Measurements from ENCODE around the gene GRAMD1A.

GRAMD1A gene

GRCh38 chr19:34999498-35000337 is at the start of gene GRAMD1A (continued):
- TF ChIP-seq ZBTB26 (tag by site-specific recombination; optimal IDR thresholded peaks at IDR 0.05), result peak; percentile 37
- TF ChIP-seq ZNF23 (tag by site-specific recombination; IDR thresholded peaks at IDR 0.05; ENCODE audit: borderline replicate concordance), result no peak
- TF ChIP-seq ZNF664 (tag by site-specific recombination; IDR thresholded peaks at IDR 0.05), result 0 out of 2 replicates have a peak, but pooled peaks have one; percentile 21
- no peak for TF ChIP-seq ZNF169 (tag by site-specific recombination; IDR thresholded peaks at IDR 0.05)
- no peak for TF ChIP-seq ZNF433 (tag by site-specific recombination; IDR thresholded peaks at IDR 0.05; ENCODE audit: low read depth)
- TF ChIP-seq YY2 (tag by site-specific recombination; IDR thresholded peaks at IDR 0.05), result no peak
- TF ChIP-seq KLF1 (tag by site-specific recombination; IDR thresholded peaks at IDR 0.05), result peak; percentile 90
- no peak for TF ChIP-seq ZNF140 (tag by site-specific recombination; IDR thresholded peaks at IDR 0.05)
- no peak for TF ChIP-seq ZNF223 (tag by site-specific recombination; IDR thresholded peaks at IDR 0.05)
- TF ChIP-seq ZNF670 (tag by site-specific recombination; IDR thresholded peaks at IDR 0.05; ENCODE audit: low read depth), result no peak
- TF ChIP-seq ZNF404 (tag by site-specific recombination; IDR thresholded peaks at IDR 0.05), result no peak
- no peak for TF ChIP-seq ZNF132 (tag by site-specific recombination; IDR thresholded peaks at IDR 0.05; ENCODE audit: borderline replicate concordance)
- peak; percentile 61 for TF ChIP-seq ZBTB8A (tag by site-specific recombination; IDR thresholded peaks at IDR 0.05)
- TF ChIP-seq ZFHX2 (tag by site-specific recombination; conservative IDR thresholded peaks at IDR 0.05), result peak; percentile 80
- TF ChIP-seq ZSCAN18 (tag by site-specific recombination; IDR thresholded peaks at IDR 0.05), result peak; percentile 48; the same call in 1 of the 2 replicates
- TF ChIP-seq ZBTB11 (tag by site-specific recombination; conservative IDR thresholded peaks at IDR 0.05; ENCODE audit: low read depth), result peak; percentile 93
- TF ChIP-seq, protein P1, sequence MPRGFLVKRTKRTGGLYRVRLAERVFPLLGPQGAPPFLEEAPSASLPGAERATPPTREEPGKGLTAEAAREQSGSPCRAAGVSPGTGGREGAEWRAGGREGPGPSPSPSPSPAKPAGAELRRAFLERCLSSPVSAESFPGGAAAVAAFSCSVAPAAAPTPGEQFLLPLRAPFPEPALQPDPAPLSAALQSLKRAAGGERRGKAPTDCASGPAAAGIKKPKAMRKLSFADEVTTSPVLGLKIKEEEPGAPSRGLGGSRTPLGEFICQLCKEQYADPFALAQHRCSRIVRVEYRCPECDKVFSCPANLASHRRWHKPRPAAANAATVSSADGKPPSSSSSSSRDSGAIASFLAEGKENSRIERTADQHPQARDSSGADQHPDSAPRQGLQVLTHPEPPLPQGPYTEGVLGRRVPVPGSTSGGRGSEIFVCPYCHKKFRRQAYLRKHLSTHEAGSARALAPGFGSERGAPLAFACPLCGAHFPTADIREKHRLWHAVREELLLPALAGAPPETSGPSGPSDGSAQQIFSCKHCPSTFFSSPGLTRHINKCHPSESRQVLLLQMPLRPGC (tag by site-specific recombination; IDR thresholded peaks at IDR 0.05), result peak; percentile 43
- TF ChIP-seq SP2 (tag by site-specific recombination; IDR thresholded peaks at IDR 0.05), result peak; percentile 78
- TF ChIP-seq, protein P2, sequence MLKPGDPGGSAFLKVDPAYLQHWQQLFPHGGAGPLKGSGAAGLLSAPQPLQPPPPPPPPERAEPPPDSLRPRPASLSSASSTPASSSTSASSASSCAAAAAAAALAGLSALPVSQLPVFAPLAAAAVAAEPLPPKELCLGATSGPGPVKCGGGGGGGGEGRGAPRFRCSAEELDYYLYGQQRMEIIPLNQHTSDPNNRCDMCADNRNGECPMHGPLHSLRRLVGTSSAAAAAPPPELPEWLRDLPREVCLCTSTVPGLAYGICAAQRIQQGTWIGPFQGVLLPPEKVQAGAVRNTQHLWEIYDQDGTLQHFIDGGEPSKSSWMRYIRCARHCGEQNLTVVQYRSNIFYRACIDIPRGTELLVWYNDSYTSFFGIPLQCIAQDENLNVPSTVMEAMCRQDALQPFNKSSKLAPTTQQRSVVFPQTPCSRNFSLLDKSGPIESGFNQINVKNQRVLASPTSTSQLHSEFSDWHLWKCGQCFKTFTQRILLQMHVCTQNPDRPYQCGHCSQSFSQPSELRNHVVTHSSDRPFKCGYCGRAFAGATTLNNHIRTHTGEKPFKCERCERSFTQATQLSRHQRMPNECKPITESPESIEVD (tag by site-specific recombination; IDR thresholded peaks at IDR 0.05), result no peak
- TF ChIP-seq ZNF184 (tag by site-specific recombination; IDR thresholded peaks at IDR 0.05), result no peak
- TF ChIP-seq ZNF626 (tag by site-specific recombination; IDR thresholded peaks at IDR 0.05), result no peak
- TF ChIP-seq HOXD13 (CRISPR knock-in tag; IDR thresholded peaks at IDR 0.05; ENCODE audit: borderline replicate concordance), result no peak
- peak; percentile 44; the same call in 1 of the 2 replicates for TF ChIP-seq MZF1 (tag by site-specific recombination; IDR thresholded peaks at IDR 0.05; ENCODE audit: borderline replicate concordance)
- no peak for TF ChIP-seq ZNF560 (tag by site-specific recombination; IDR thresholded peaks at IDR 0.05; ENCODE audit: borderline replicate concordance)
- no peak for TF ChIP-seq ZNF510 (tag by site-specific recombination; IDR thresholded peaks at IDR 0.05; ENCODE audit: insufficient replicate concordance)
- no peak for TF ChIP-seq BCL6B (tag by site-specific recombination; IDR thresholded peaks at IDR 0.05)
- no peak for TF ChIP-seq GLI4 (tag by site-specific recombination; IDR thresholded peaks at IDR 0.05)
